AG08396 (cell line): Measurements from ENCODE around the gene HNF4A.

Experiments
- DNase-seq: peaks from one replicate; pipeline ENCODE4 v3.0.0; 2012; ENCODE audit warnings: low spot score, mixed read lengths

The HNF4A gene

GRCh38 chr20:44426879-44427790 lies 71.6 kb downstream of the HNF4A start:
- DNase-seq = no peak

GRCh38 chr20:44427804-44428173 lies 72.3 kb downstream of the HNF4A start:
- no peak for DNase-seq

- no peak for DNase-seq
These were observed 72.9 kb downstream of the HNF4A start for GRCh38 chr20:44428174-44429016.

- DNase-seq = no peak
These were observed 73.5 kb downstream of the HNF4A start for GRCh38 chr20:44429017-44429339.

GRCh38 chr20:44429419-44430269 lies 74.1 kb downstream of the HNF4A start:
- DNase-seq = no peak

GRCh38 chr20:44430270-44431065 lies 75.0 kb downstream of the HNF4A start:
- DNase-seq = no peak

GRCh38 chr20:44431118-44431501 lies 75.6 kb downstream of the HNF4A start:
- no peak for DNase-seq

- DNase-seq = no peak
These were observed 76.2 kb downstream of the HNF4A start for GRCh38 chr20:44431502-44432234.

- no peak for DNase-seq
These were observed 77.4 kb downstream of the HNF4A start for GRCh38 chr20:44432618-44433577.

GRCh38 chr20:44433751-44434538 lies 78.4 kb downstream of the HNF4A start:
- no peak for DNase-seq

GRCh38 chr20:44435630-44436335 lies 80.3 kb downstream of the HNF4A start:
- no peak for DNase-seq

- no peak for DNase-seq
These were observed 80.9 kb downstream of the HNF4A start for GRCh38 chr20:44436393-44436792.

- no peak for DNase-seq
These were observed 82.0 kb downstream of the HNF4A start for GRCh38 chr20:44437497-44437896.

- DNase-seq = no peak
These were observed 83.3 kb downstream of the HNF4A start for GRCh38 chr20:44438782-44439181.

- no peak for DNase-seq
These were observed 83.8 kb downstream of the HNF4A start for GRCh38 chr20:44439318-44439717.

GRCh38 chr20:44442298-44443070 lies 87.0 kb downstream of the HNF4A start:
- no peak for DNase-seq
